Rectal smooth muscle tissue (tissue), 1 donor: Measurements from ENCODE around the gene HOXA4.
A peak's percentile ranks its signal among the peaks of the same experiment; 100 is the strongest.

ENCODE experiments used
- H3K27ac ChIP-seq: one replicate; pipeline ENCODE4 v1.7.0; 2013; ENCODE audit warnings: low read depth, low read length, inconsistent platforms
- H3K27me3 ChIP-seq: one replicate; pipeline ENCODE4 v1.7.0; 2013; ENCODE audit warnings: low read length; ENCODE audit not compliant: control insufficient read depth, insufficient read depth
- H3K36me3 ChIP-seq: one replicate; pipeline ENCODE4 v1.7.0; 2013; ENCODE audit warnings: low read length; ENCODE audit not compliant: control insufficient read depth, insufficient read depth
- H3K4me1 ChIP-seq: one replicate; pipeline ENCODE4 v1.7.0; 2013; ENCODE audit warnings: low read length; ENCODE audit not compliant: control insufficient read depth, insufficient read depth
- H3K4me3 ChIP-seq: one replicate; pipeline ENCODE4 v1.7.0; 2013; ENCODE audit warnings: low read length
- H3K9ac ChIP-seq: one replicate; pipeline ENCODE4 v1.7.0; 2013; ENCODE audit warnings: low read length

The HOXA4 gene

GRCh38 chr7:27130540-27131389 is at the start of gene HOXA4:
TSS of gene HOXA4 (minus strand) at chr7:27130757. CDS start at chr7:27130733, 24 bp downstream.
- Histone ChIP-seq H3K4me3 (peak within 1 kb of the TSS; percentile 89), H3K9ac (peak within 1 kb of the TSS; percentile 78), H3K4me1 (peaks cover 53% of the 10 kb centered on the region), H3K27ac (peak within 1 kb of the TSS; percentile 85), H3K36me3 (no peaks in the 10 kb centered on the region), H3K27me3 (no peaks in the 10 kb centered on the region)

- peaks cover 18% of the 10 kb centered on the region for H3K4me1 ChIP-seq
- H3K27ac ChIP-seq, result peak overlapping the region; percentile 96
- H3K27me3 ChIP-seq, result peaks cover 8% of the 10 kb centered on the region
- peak overlapping the region; percentile 78 for H3K4me3 ChIP-seq
- H3K9ac ChIP-seq, result peak overlapping the region; percentile 76
- no peaks in the 10 kb centered on the region for H3K36me3 ChIP-seq
Measured at GRCh38 chr7:27179503-27180430, 49.2 kb upstream of the HOXA4 start.

DNA sequence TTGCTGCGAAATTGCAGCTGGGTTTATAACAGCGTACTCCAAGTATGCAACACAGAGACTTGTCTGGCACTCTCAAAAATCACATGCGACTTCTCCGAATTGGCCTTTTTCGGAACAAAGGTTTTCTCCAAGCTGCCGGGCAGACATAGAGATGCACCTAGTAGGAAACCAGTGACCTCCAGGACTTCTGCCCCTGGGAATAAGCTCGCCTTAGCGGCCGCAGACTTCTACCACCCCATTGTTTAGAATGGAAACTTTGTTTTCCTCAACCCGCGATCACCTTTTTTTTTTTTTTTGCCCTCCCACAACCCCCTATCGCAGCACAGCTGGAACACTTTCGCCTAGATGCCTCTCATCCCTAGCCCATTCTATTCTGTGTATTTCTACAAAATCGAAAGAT is 48.5 kb upstream of the HOXA4 start:
- Histone ChIP-seq H3K36me3 (no peaks in the 10 kb centered on the region), H3K27ac (peak overlapping the region; percentile 96), H3K9ac (peak overlapping the region; percentile 76), H3K27me3 (peaks cover 5% of the 10 kb centered on the region), H3K4me3 (peak overlapping the region; percentile 78), H3K4me1 (peaks cover 19% of the 10 kb centered on the region)

GRCh38 chr7:27178366-27178765 is 47.8 kb upstream of the HOXA4 start:
- no peaks in the 10 kb centered on the region for H3K36me3 ChIP-seq
- peak overlapping the region; percentile 78 for H3K4me3 ChIP-seq
- H3K27me3 ChIP-seq, result peaks cover 5% of the 10 kb centered on the region
- peak overlapping the region; percentile 76 for H3K9ac ChIP-seq
- peaks cover 19% of the 10 kb centered on the region for H3K4me1 ChIP-seq
- peak overlapping the region; percentile 96 for H3K27ac ChIP-seq

DNA sequence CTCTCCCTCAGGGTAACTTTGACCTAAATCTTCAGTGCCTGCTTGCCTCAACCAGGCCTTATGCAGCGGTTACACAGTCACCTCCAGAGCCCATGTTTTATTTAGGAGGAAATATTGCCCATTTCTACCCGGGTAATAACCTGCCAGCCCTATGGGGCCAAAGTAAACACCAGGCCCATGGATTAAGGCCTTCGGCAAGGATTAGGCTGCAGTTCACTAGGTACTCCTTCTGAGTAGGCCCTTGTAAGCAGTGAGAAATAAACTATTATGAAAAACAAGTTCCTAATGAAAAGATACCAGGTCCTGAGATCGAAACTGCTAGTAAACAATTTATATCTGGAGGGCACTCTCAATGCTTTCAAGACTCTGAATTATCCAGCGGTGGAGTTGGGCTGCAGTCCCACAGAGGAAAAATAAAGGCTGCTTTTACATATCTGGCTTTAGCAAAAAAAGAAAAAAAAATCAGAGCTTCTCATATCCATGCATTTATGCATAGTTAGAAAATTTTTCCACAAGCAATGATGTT is 47.3 kb upstream of the HOXA4 start:
- H3K27me3 ChIP-seq, result peaks cover 8% of the 10 kb centered on the region
- H3K4me3 ChIP-seq, result peak overlapping the region; percentile 78
- peak overlapping the region; percentile 96 for H3K27ac ChIP-seq
- H3K4me1 ChIP-seq, result peaks cover 19% of the 10 kb centered on the region
- H3K36me3 ChIP-seq, result no peaks in the 10 kb centered on the region
- peak overlapping the region; percentile 76 for H3K9ac ChIP-seq

GRCh38 chr7:27176962-27177794 is 46.6 kb upstream of the HOXA4 start:
- H3K27me3 ChIP-seq, result peaks cover 9% of the 10 kb centered on the region
- no peaks in the 10 kb centered on the region for H3K36me3 ChIP-seq
- peak overlapping the region; percentile 78 for H3K4me3 ChIP-seq

DNA sequence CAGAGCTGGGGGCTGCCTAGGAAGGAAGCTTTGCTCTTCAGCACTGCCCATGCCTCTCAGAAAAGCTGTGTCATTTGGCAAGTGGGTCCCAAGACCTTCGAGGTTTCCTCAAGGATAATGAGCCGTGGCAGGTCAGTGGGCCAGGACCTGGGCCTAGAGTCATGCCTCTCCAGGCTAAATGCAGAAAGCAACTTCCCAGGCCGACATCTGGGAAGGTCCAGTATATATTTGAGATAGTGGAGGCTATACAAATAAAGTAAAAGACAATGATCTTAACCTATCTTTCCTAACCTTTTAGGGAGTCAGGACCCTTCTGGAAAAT is 45.9 kb upstream of the HOXA4 start:
- peaks cover 9% of the 10 kb centered on the region for H3K27me3 ChIP-seq
- H3K27ac ChIP-seq, result peak overlapping the region; percentile 96
- H3K9ac ChIP-seq, result peak overlapping the region; percentile 55
- peak overlapping the region; percentile 78 for H3K4me3 ChIP-seq
- H3K4me1 ChIP-seq, result peaks cover 12% of the 10 kb centered on the region
- H3K36me3 ChIP-seq, result no peaks in the 10 kb centered on the region

More at GRCh38 chr7:27176962-27177794, 46.6 kb upstream of the HOXA4 start:
- Histone ChIP-seq H3K27ac (peak overlapping the region; percentile 96), H3K4me1 (peaks cover 16% of the 10 kb centered on the region), H3K9ac (peak overlapping the region; percentile 76)

GRCh38 chr7:27175626-27176523 is 45.3 kb upstream of the HOXA4 start:
- H3K36me3 ChIP-seq, result no peaks in the 10 kb centered on the region
- H3K27me3 ChIP-seq, result peaks cover 9% of the 10 kb centered on the region
- peaks cover 10% of the 10 kb centered on the region for H3K4me1 ChIP-seq
- H3K9ac ChIP-seq, result peak overlapping the region; percentile 55
- peak overlapping the region; percentile 78 for H3K4me3 ChIP-seq
- peak overlapping the region; percentile 96 for H3K27ac ChIP-seq

DNA sequence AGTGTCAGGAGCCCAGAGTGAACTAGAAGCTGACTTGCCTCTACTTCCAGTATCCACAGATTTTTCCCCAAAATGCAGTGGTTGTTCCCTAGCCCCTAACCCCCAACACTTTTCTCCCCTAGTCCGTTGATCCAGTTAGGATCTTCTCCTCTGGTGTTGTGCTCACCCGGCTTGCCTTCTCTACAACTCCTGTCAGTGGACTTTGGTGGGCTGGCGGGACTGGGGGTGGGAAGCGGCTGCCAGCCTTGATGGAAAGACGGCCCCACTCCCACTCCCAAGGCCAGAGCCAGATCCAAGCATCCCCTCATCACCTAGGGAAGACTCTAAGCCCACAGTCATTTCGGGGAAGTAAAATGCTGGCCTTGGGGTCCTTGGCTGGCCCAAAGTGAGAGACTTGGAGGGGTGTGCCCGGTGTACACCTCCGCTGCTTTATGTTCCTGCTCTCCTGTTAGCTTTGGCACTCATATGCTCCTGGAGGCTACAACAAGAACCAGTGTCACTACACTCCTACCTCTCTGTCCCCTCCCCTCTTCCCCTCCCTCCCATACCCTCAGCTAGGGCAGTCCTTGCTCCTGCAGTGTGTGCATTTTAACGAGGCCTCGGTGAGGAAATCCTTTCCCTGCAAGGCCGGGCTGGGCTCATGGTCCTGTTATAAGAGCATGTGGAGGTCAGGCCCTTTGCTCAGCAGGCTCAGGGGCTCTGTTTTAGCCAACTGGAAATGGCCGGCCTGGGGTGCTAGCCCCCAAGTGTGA is 44.5 kb upstream of the HOXA4 start:
- Histone ChIP-seq H3K9ac (peak overlapping the region; percentile 55), H3K36me3 (no peaks in the 10 kb centered on the region), H3K4me1 (peaks cover 5% of the 10 kb centered on the region), H3K27ac (peak overlapping the region; percentile 96), H3K27me3 (peaks cover 9% of the 10 kb centered on the region), H3K4me3 (peak overlapping the region; percentile 78)

DNA sequence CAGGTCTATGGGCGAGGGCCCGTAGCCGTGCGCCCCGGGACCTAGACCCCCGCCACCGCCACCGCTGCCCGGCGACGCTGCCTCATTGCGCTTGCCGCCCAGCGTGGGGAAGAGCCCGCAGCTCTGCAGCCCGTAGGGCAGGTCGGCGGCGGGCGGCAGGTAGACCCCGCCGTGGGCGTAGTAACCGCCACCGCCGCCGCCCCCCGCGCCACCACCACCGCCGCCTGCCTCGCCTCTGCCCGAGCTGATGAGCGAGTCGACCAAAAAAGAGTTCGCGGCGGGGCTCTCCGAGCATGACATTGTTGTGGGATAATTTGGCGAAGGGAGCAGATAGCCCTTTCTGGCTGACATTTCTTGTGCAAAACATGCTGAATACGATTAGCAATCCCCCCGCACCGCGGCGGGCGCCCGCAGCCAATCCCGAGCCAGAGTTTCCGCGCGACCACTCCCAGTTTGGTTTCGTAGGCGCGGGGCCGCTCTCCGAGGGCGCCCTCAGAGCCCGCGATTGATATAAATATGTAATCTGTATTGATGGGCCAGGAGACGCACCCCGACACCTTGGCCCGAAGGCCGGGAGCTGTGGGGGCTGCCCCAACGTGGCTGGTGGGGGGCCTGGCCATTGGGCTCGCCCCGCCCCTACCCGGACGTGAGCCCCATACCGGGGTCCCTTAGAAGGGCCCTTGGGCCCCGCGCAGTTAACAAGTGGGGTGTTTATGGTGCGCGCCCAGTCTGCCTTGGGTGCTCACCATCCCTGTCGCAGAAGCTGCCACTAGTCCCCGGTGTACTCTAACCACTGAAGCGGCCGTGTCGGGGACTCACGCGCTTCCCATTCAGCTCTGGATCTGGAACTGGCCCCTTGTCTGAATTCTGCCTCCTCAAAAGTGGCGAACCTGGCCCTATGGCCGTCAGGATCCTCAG is 43.7 kb upstream of the HOXA4 start, which contains the start of gene HOXA10:
Gene HOXA10 (minus strand): TSS at position 365 of the 918 bp plus-strand sequence. CDS start 14 bp downstream, at position 351.
- Histone ChIP-seq H3K36me3 (no peaks in the 10 kb centered on the region), H3K27ac (peak within 1 kb of the TSS; percentile 96), H3K4me1 (peaks cover 5% of the 10 kb centered on the region), H3K4me3 (peak within 1 kb of the TSS; percentile 78), H3K9ac (peak within 1 kb of the TSS; percentile 81), H3K27me3 (peaks cover 6% of the 10 kb centered on the region)
